IPS DF 6.9 (cell line): Measurements from ENCODE around the gene PNPLA6.
"Not testable (repeated sequence)": the region's sequence is repeated elsewhere in the genome, so short reads cannot be mapped to it uniquely, and the experiment has no call there.

Source experiments
- DNase-seq: peaks from one replicate; pipeline ENCODE4 v3.0.0-alpha.2; 2013; ENCODE audit warnings: low read depth, low spot score
- H3K27ac ChIP-seq: one replicate; pipeline ENCODE4 v1.5.1; 2013; ENCODE audit warnings: low read length, control low read depth
- H3K27me3 ChIP-seq: 2 replicates; pipeline ENCODE4 v1.6.1; 2013; ENCODE audit warnings: mild to moderate bottlenecking, low read length; ENCODE audit not compliant: control insufficient read depth, insufficient read depth
- H3K36me3 ChIP-seq: 2 replicates; pipeline ENCODE4 v1.6.1; 2013; ENCODE audit warnings: low read length; ENCODE audit not compliant: control insufficient read depth, insufficient read depth
- H3K4me1 ChIP-seq: 2 replicates; pipeline ENCODE4 v1.6.1; 2013; ENCODE audit warnings: low read length; ENCODE audit not compliant: control insufficient read depth, insufficient read depth
- H3K4me3 ChIP-seq: 2 replicates; pipeline ENCODE4 v1.5.1; 2013; ENCODE audit warnings: mild to moderate bottlenecking, low read length
- H3K9me3 ChIP-seq: 2 replicates; pipeline ENCODE4 v1.6.1; 2013; ENCODE audit warnings: low read length, inconsistent platforms; ENCODE audit not compliant: control insufficient read depth, insufficient read depth
- WGBS: extraction: QIAGEN DNeasy Blood & Tissue Kit; methylation state at CpG from one replicate; pipeline ENCODE4 v1.1.7; 2013; ENCODE audit warnings: mixed read lengths, missing lambda C conversion rate; ENCODE audit not compliant: insufficient read length, insufficient coverage; 5-methylcytosine and 5-hydroxymethylcytosine counted together

PNPLA6 gene

DNA sequence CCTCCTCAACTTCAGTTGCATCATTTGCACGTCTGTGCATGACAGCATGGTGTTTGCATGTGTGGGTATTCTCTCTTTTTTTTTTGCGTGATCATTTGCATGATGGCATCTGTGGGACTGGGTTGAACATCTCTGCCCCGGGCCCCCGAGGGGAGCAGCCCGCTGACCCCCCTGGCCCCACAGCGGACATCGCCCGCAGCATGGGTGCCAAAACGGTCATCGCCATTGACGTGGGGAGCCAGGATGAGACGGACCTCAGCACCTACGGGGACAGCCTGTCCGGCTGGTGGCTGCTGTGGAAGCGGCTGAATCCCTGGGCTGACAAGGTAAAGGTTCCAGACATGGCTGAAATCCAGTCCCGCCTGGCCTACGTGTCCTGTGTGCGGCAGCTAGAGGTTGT, 23.1 kb downstream of the PNPLA6 start:
- no peaks in the 10 kb centered on the region for H3K27me3 ChIP-seq
- peaks cover 30% of the 10 kb centered on the region for H3K36me3 ChIP-seq
- no peaks in the 10 kb centered on the region for H3K4me1 ChIP-seq
- WGBS: no CpG with 5 or more reads among the region's 18 CpGs
- H3K27ac ChIP-seq: no peak overlapping the region
- no peak overlapping the region for H3K4me3 ChIP-seq
- no peak for DNase-seq
- H3K9me3 ChIP-seq: no peaks in the 10 kb centered on the region

GRCh38 chr19:7559102-7559501, 23.6 kb downstream of the PNPLA6 start:
- Histone ChIP-seq H3K4me1 (no peaks in the 10 kb centered on the region), H3K27me3 (no peaks in the 10 kb centered on the region), H3K9me3 (no peaks in the 10 kb centered on the region), H3K4me3 (no peak overlapping the region), H3K36me3 (peaks cover 30% of the 10 kb centered on the region), H3K27ac (no peak overlapping the region)
- WGBS: no CpG with 5 or more reads among the region's 4 CpGs
- no peak for DNase-seq

GRCh38 chr19:7560255-7560654, 24.7 kb downstream of the PNPLA6 start:
- no peaks in the 10 kb centered on the region for H3K4me1 ChIP-seq
- no peak for DNase-seq
- no peak overlapping the region for H3K27ac ChIP-seq
- no peak overlapping the region for H3K4me3 ChIP-seq
- no CpG with 5 or more reads among the region's 2 CpGs for WGBS
- H3K27me3 ChIP-seq: no peaks in the 10 kb centered on the region
- H3K36me3 ChIP-seq: peaks cover 25% of the 10 kb centered on the region
- no peaks in the 10 kb centered on the region for H3K9me3 ChIP-seq

DNA sequence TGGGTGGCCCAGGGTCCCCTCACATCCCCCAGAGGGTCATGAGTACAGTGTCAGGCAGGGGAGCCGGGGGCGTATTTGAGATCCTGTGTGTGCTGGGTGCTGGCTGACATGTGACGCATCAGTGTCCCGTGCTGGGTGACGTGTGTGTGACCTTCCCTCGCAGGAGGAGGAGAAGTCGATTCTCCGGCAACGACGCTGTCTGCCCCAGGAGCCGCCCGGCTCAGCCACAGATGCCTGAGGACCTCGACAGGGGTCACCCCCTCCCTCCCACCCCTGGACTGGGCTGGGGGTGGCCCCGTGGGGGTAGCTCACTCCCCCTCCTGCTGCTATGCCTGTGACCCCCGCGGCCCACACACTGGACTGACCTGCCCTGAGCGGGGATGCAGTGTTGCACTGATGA, 25.8 kb downstream of the PNPLA6 start:
- Histone ChIP-seq H3K9me3 (no peaks in the 10 kb centered on the region), H3K27ac (no peak overlapping the region), H3K4me3 (no peak overlapping the region), H3K4me1 (no peaks in the 10 kb centered on the region), H3K27me3 (no peaks in the 10 kb centered on the region), H3K36me3 (peaks cover 24% of the 10 kb centered on the region)
- DNase-seq: no peak
- no CpG with 5 or more reads among the region's 17 CpGs for WGBS

GRCh38 chr19:7562646-7563393, 27.3 kb downstream of the PNPLA6 start:
- peaks cover 12% of the 10 kb centered on the region for H3K36me3 ChIP-seq

GRCh38 chr19:7564866-7565265, 29.3 kb downstream of the PNPLA6 start:
- WGBS: no CpG with 5 or more reads among the region's 4 CpGs

More at GRCh38 chr19:7562646-7563393, 27.3 kb downstream of the PNPLA6 start:
- H3K27ac ChIP-seq: no peak overlapping the region
- H3K4me1 ChIP-seq: no peaks in the 10 kb centered on the region
- no CpG with 5 or more reads among the region's 16 CpGs for WGBS
- no peak for DNase-seq
- no peaks in the 10 kb centered on the region for H3K9me3 ChIP-seq
- H3K27me3 ChIP-seq: no peaks in the 10 kb centered on the region
- H3K4me3 ChIP-seq: no peak overlapping the region

DNA sequence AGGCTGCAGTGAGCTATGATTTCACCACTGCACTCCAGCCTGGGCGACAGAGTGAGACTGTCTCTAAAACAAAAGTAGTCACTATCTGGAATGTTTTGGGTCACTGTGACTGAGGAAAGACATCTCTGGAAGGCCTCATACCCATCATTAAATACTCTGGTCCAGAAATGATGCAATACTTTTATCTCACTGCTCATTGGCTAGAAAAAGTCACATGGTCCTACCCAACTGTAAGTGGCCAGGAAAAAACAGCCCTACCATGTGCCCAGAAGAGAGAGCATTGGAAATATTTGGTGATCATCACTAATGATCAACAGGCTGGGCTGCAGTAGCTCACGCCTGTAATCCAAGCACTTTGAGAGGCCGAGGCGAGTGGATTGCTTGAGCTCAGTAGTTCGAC, 29.8 kb downstream of the PNPLA6 start:
- H3K36me3 ChIP-seq: peaks cover 2% of the 10 kb centered on the region; the same call in 1 of the 2 replicates
- H3K4me1 ChIP-seq: no peaks in the 10 kb centered on the region
- no peaks in the 10 kb centered on the region for H3K9me3 ChIP-seq
- DNase-seq: no peak
- no peak overlapping the region for H3K4me3 ChIP-seq
- WGBS: no CpG with 5 or more reads among the region's 5 CpGs
- H3K27me3 ChIP-seq: no peaks in the 10 kb centered on the region
- no peak overlapping the region for H3K27ac ChIP-seq

More at GRCh38 chr19:7564866-7565265, 29.3 kb downstream of the PNPLA6 start:
- Histone ChIP-seq H3K36me3 (peaks cover 2% of the 10 kb centered on the region; the same call in 1 of the 2 replicates), H3K27me3 (no peaks in the 10 kb centered on the region), H3K4me3 (no peak overlapping the region), H3K9me3 (no peaks in the 10 kb centered on the region), H3K27ac (no peak overlapping the region), H3K4me1 (no peaks in the 10 kb centered on the region)
- DNase-seq: no peak

DNA sequence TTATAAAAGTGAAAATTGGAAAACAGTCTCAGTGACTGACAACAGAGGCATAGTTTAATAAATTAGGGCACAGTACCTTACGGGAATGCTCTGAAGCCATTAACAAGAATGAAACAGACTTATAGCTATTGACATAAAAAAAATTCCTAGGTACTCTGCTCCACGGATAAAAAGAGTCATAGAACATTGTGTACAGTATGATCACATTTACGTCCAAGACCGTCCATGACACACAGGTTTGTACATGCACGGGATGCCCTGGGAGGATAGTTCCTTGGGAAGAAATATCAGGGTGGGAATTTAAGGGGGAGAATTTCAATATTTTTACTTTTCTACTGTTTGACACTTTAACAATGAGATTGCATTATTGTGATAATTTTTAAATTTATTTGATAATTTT, 35.2 kb downstream of the PNPLA6 start:
- Histone ChIP-seq H3K9me3 (no peaks in the 10 kb centered on the region), H3K4me3 (no peak overlapping the region), H3K27ac (no peak overlapping the region), H3K27me3 (no peaks in the 10 kb centered on the region), H3K4me1 (no peaks in the 10 kb centered on the region), H3K36me3 (no peaks in the 10 kb centered on the region)
- DNase-seq: no peak
- no CpG with 5 or more reads among the region's 5 CpGs for WGBS

DNA sequence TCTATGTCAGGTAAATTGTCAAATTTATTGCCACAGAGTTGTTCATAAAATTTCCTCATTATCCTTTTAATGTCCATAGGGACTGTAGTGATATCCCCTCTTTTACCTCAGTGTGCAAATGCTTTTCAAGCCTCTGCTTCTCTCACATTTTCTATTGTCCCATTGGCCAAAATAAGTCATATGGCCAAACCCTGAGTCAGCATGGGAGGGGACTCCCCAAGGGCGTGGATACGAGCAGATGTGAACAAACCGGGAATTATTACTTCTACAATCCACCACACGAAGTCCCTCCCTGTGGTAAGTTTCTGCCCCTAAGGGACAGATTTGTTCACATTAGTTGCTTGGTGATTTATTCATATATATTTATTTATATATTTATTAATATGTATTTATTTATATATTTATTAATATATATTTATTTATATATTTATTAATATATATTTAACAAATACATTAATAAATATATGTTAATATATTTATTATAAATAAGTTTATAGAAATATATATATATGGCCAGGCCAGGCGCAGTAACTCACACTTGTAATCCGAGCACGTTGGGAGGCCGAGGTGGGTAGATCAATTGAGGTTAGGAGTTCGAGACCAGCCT, 40.0 kb downstream of the PNPLA6 start:
- H3K36me3 ChIP-seq: no peaks in the 10 kb centered on the region
- no CpG with 5 or more reads among the region's 9 CpGs for WGBS
- H3K9me3 ChIP-seq: no peaks in the 10 kb centered on the region
- no peaks in the 10 kb centered on the region for H3K4me1 ChIP-seq
- H3K27me3 ChIP-seq: no peaks in the 10 kb centered on the region
- H3K27ac ChIP-seq: no peak overlapping the region
- no peak overlapping the region for H3K4me3 ChIP-seq
- DNase-seq: no peak

DNA sequence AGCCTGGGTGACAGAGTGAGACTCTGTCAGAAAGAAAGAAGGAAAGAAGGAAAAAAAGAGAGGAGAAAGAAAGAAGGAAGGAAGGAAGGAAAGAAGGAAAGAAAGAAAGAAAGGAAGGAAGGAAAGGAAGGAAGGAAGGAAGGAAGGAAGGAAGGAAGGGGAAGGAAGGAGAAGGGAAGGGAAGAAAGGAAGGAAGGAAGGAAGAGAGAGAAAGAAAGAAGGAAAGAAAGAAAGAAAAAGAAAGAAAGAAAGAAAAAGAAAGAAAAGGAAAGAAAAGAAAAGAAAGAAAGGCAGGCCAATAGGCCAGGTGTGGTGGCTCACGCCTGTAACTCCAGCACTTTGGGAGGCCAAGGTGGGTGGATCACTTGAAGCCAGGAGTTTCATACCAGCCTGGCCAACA, 41.9 kb downstream of the PNPLA6 start:
- not testable (repeated sequence) for H3K4me1 ChIP-seq, H3K27me3 ChIP-seq, H3K4me3 ChIP-seq, DNase-seq, H3K9me3 ChIP-seq, H3K36me3 ChIP-seq, H3K27ac ChIP-seq
- no CpG with 5 or more reads among the region's 1 CpG for WGBS

- no peaks in the 10 kb centered on the region for H3K27me3 ChIP-seq
- no peaks in the 10 kb centered on the region for H3K9me3 ChIP-seq
- WGBS: no CpG with 5 or more reads among the region's 6 CpGs
- H3K4me1 ChIP-seq: no peaks in the 10 kb centered on the region
- no peaks in the 10 kb centered on the region for H3K36me3 ChIP-seq
- H3K4me3 ChIP-seq: no peak overlapping the region
- no peak for DNase-seq
- H3K27ac ChIP-seq: no peak overlapping the region
Observed at GRCh38 chr19:7578127-7578526, 42.6 kb downstream of the PNPLA6 start.
